CD14-positive monocyte (primary cell): Measurements from ENCODE around the gene CACNB1. TPM values are rescaled to one million over a fixed set of nuclear protein-coding genes. Genes with fewer than 3 reads are reported as not detected.

ENCODE experiments used
- DNase-seq, 3 donors: peaks; one replicate each; pipeline ENCODE4 v3.0.0-alpha.2; 2011 to 2022
- H2AFZ ChIP-seq: 2 replicates; pipeline ENCODE4 v1.6.0; 2012; ENCODE audit warnings: mild to moderate bottlenecking, low read depth, low read length, inconsistent platforms; ENCODE audit not compliant: insufficient read depth, poor library complexity, severe bottlenecking
- H3K27ac ChIP-seq, 2 donors: 1 replicate in 1 of 2; 2 replicates in 1 of 2; pipeline ENCODE4 v1.5.1; 2012 to 2013; ENCODE audit warnings: low read length in 2 of 2, control low read depth in 1 of 2, inconsistent platforms in 1 of 2, low read depth in 1 of 2, mild to moderate bottlenecking in 1 of 2
- H3K27me3 ChIP-seq, 2 donors: one replicate each; pipeline versions ENCODE4 v1.6.0 to v1.6.1; 2011 to 2013; ENCODE audit warnings: low read length in 2 of 2; ENCODE audit not compliant: control insufficient read depth in 2 of 2, insufficient read depth in 2 of 2
- H3K36me3 ChIP-seq, 2 donors: replicated peaks in 1 of 2; 1 replicate in 1 of 2; 2 replicates in 1 of 2; pipeline versions ENCODE4 v1.5.1 to v1.6.1; 2012 to 2013; ENCODE audit warnings: low read length in 2 of 2, control low read depth in 1 of 2, inconsistent platforms in 1 of 2, mild to moderate bottlenecking in 1 of 2; ENCODE audit not compliant: insufficient read depth in 2 of 2, control insufficient read depth in 1 of 2
- H3K4me1 ChIP-seq, 2 donors: 1 replicate in 1 of 2; 2 replicates in 1 of 2; pipeline versions ENCODE4 v1.5.1 to v1.6.1; 2012 to 2013; ENCODE audit warnings: low read length in 2 of 2, control low read depth in 1 of 2, inconsistent platforms in 1 of 2, mild to moderate bottlenecking in 1 of 2, moderate library complexity in 1 of 2; ENCODE audit not compliant: insufficient read depth in 2 of 2, control insufficient read depth in 1 of 2
- H3K4me2 ChIP-seq: replicated peaks from 2 replicates; pipeline ENCODE3; 2012; ENCODE audit warnings: low read length, moderate library complexity, mild to moderate bottlenecking; ENCODE audit not compliant: poor library complexity, severe bottlenecking; ENCODE audit errors: extremely low read depth
- H3K4me3 ChIP-seq, 3 experiments: fragments of 200-600 bp in 1 of 3; sonication (generic) in 1 of 3; replicated peaks in 1 of 3; 1 replicate in 2 of 3; 2 replicates in 1 of 3; pipeline ENCODE4 v1.5.1; 2011 to 2013; ENCODE audit warnings: low read length in 3 of 3, mild to moderate bottlenecking in 3 of 3, control low read depth in 2 of 3, low read depth in 2 of 3, inconsistent platforms in 1 of 3, moderate library complexity in 1 of 3
- H3K79me2 ChIP-seq: 2 replicates; pipeline ENCODE4 v1.6.0; 2012; ENCODE audit warnings: mild to moderate bottlenecking, control low read depth, inconsistent platforms, low read length, moderate library complexity; ENCODE audit not compliant: insufficient read depth
- H3K9ac ChIP-seq: 2 replicates; pipeline ENCODE4 v1.6.0; 2017; ENCODE audit warnings: low read length, mild to moderate bottlenecking; ENCODE audit not compliant: insufficient read depth, poor library complexity, severe bottlenecking
- H3K9me3 ChIP-seq, 2 donors: replicated peaks in 1 of 2; 1 replicate in 1 of 2; 2 replicates in 1 of 2; pipeline versions ENCODE4 v1.5.1 to v1.6.1; 2012 to 2013; ENCODE audit warnings: low read length in 2 of 2, control low read depth in 1 of 2; ENCODE audit not compliant: control insufficient read depth in 1 of 2, insufficient read depth in 1 of 2
- H4K20me1 ChIP-seq: 2 replicates; pipeline ENCODE4 v1.6.0; 2012; ENCODE audit warnings: mild to moderate bottlenecking, low read length, control low read depth, moderate library complexity; ENCODE audit not compliant: insufficient read depth
- H3K27ac Mint-ChIP-seq, 7 donors: one replicate each; pipeline ENCODE4 v1.8.0; 2020; ENCODE audit warnings: mild to moderate bottlenecking in 7 of 7, mixed read lengths in 7 of 7, moderate library complexity in 6 of 7, inconsistent platforms in 2 of 7
- H3K27me3 Mint-ChIP-seq, 3 donors: one replicate each; pipeline ENCODE4 v1.8.0; 2021 to 2022; ENCODE audit warnings: low read depth in 3 of 3, mild to moderate bottlenecking in 3 of 3, mixed read lengths in 3 of 3, moderate library complexity in 3 of 3, inconsistent platforms in 1 of 3
- H3K36me3 Mint-ChIP-seq, 2 donors: one replicate each; pipeline ENCODE4 v1.8.0; 2020; ENCODE audit warnings: mixed read lengths in 2 of 2, inconsistent platforms in 1 of 2, mild to moderate bottlenecking in 1 of 2
- H3K4me1 Mint-ChIP-seq: one replicate; pipeline ENCODE4 v1.8.0; 2020; ENCODE audit warnings: mild to moderate bottlenecking, mixed read lengths
- H3K4me3 Mint-ChIP-seq, 2 donors: one replicate each; pipeline ENCODE4 v1.8.0; 2020; ENCODE audit warnings: mild to moderate bottlenecking in 2 of 2, mixed read lengths in 2 of 2, moderate library complexity in 1 of 2
- H3K9me3 Mint-ChIP-seq, 7 donors: one replicate each; pipeline ENCODE4 v1.8.0; 2020 to 2022; ENCODE audit warnings: mixed read lengths in 7 of 7, mild to moderate bottlenecking in 6 of 7, moderate library complexity in 6 of 7, inconsistent platforms in 2 of 7
- CTCF ChIP-seq: fragments of 200-600 bp; IDR thresholded peaks from one replicate; pipeline ENCODE4 v1.8.0; 2022; ENCODE audit warnings: antibody characterized with exemption, mild to moderate bottlenecking
- WGBS: methylation state at CpG from one replicate; pipeline ENCODE4 v1.1.5; 2013; ENCODE audit warnings: missing lambda C conversion rate; ENCODE audit not compliant: insufficient coverage; 5-methylcytosine and 5-hydroxymethylcytosine counted together
- intact Hi-C, 2 donors: fragments of 100-400 bp; cut with micrococcal nuclease; formaldehyde crosslinking; loops; one replicate each; pipeline versions ENCODE4 v1.15.0 to v1.15.1; 2023
- polyA plus RNA-seq, 3 donors: library from polyadenylated mRNA; depleted of rRNA in 1 of 3; unstranded in 2 of 3; stranded (reverse) in 1 of 3; fragments of 300-500 nt in 2 of 3; fragments of >200 nt in 1 of 3; fragmentation: Illumina TruSeq in 2 of 3; gene quantifications; 1 replicate in 2 of 3; 2 replicates in 1 of 3; pipeline ENCODE4 v1.2.3, GENCODE V29; 2012 to 2021

CACNB1 gene
- polyA plus RNA-seq, 3 donors, result 0.13 to 22.1 (median 0.31) TPM

DNA sequence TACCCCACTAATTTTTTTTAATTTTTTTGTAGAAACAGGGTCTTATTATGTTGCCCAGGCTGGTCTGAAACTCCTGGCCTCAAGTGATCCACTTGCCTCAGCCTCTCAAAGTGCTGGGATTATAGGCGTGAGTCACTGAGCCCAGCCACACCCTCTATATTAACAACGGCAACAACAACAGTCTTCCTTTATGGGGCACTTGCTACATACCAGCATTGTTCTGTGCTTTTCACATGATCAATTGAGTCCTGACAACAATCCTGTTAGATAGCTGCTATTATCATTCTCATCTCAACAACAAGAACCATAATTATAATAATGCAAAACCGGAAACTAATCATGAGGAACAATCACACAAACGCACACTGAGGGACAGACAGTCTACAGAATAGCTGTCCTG, 18.9 kb downstream of the CACNB1 start:
- 44% methylated on average over 1 of the region's 4 CpGs for WGBS
- TF ChIP-seq CTCF, result no peak
- Histone ChIP-seq H3K36me3 (peaks cover 25 to 32% of the 10 kb centered on the region in 2 donors), H3K27me3 (no peaks in the 10 kb centered on the region), H3K9me3 (no peaks in the 10 kb centered on the region), H3K4me2 (no peak overlapping the region), H4K20me1 (no peaks in the 10 kb centered on the region), H3K4me3 (no peak overlapping the region), H3K9ac (no peak overlapping the region), H3K27ac (no peak overlapping the region), H3K4me1 (peaks cover 10 to 15% of the 10 kb centered on the region in 2 donors), H3K79me2 (no peaks in the 10 kb centered on the region), H2AFZ (no peak overlapping the region)
- Mint-ChIP-seq H3K4me1 (peaks cover 31% of the 10 kb centered on the region), H3K9me3 (peaks cover 0 to 10% (median 3%) of the 10 kb centered on the region in 7 donors), H3K4me3 (no peak overlapping the region), H3K36me3 (peaks cover 41 to 50% of the 10 kb centered on the region in 2 donors), H3K27ac (no peak overlapping the region), H3K27me3 (peaks cover 3 to 8% (median 4%) of the 10 kb centered on the region in 3 donors)
- DNase-seq, result no peak
- intact Hi-C loops, result no loop called here

GRCh38 chr17:39177256-39177655, 20.2 kb downstream of the CACNB1 start:
- Mint-ChIP-seq H3K27me3 (peaks cover 3 to 8% (median 7%) of the 10 kb centered on the region in 3 donors), H3K27ac (no peak overlapping the region), H3K4me3 (no peak overlapping the region), H3K4me1 (peaks cover 27% of the 10 kb centered on the region), H3K9me3 (peaks cover 0 to 6% (median 2%) of the 10 kb centered on the region in 7 donors), H3K36me3 (peaks cover 33 to 41% of the 10 kb centered on the region in 2 donors)
- Histone ChIP-seq H3K36me3 (peaks cover 16 to 22% of the 10 kb centered on the region in 2 donors), H3K27ac (no peak overlapping the region), H2AFZ (no peak overlapping the region), H3K9me3 (no peaks in the 10 kb centered on the region), H3K9ac (no peak overlapping the region), H3K27me3 (no peaks in the 10 kb centered on the region), H3K4me1 (peaks cover 10 to 15% of the 10 kb centered on the region in 2 donors), H3K79me2 (no peaks in the 10 kb centered on the region), H3K4me3 (no peak overlapping the region), H4K20me1 (no peaks in the 10 kb centered on the region), H3K4me2 (no peak overlapping the region)
- intact Hi-C loops, result no loop called here
- over 99% methylated on average over 10 of the region's 12 CpGs for WGBS
- TF ChIP-seq CTCF, result no peak
- DNase-seq, result no peak
